MM.1S (cell line): ENCODE results near the gene CD276.

Experiments
- DNase-seq: peaks from one replicate; pipeline ENCODE4 v3.0.0-alpha.2; 2015
- H2AFZ ChIP-seq: fragments of 300-600 bp; sonication (generic); 2 replicates; pipeline ENCODE4 v1.6.0; 2016; ENCODE audit warnings: antibody characterized with exemption, low read length
- H3F3A ChIP-seq: fragments of 300-600 bp; sonication (generic); 2 replicates; pipeline ENCODE4 v1.6.1; 2016; ENCODE audit warnings: mild to moderate bottlenecking, antibody characterized with exemption, low read length, moderate library complexity, mixed read lengths; ENCODE audit not compliant: insufficient read depth
- H3K27ac ChIP-seq: fragments of 300-600 bp; sonication (generic); 2 replicates; pipeline ENCODE4 v1.5.1; 2016; ENCODE audit warnings: mild to moderate bottlenecking, low read length
- H3K27me3 ChIP-seq: fragments of 300-600 bp; sonication (generic); replicated peaks from 2 replicates; pipeline ENCODE4 v1.6.0; 2016; ENCODE audit warnings: low read length; ENCODE audit not compliant: insufficient read depth
- H3K36me3 ChIP-seq: fragments of 300-600 bp; sonication (generic); replicated peaks from 2 replicates; pipeline ENCODE4 v1.6.1; 2016; ENCODE audit warnings: mild to moderate bottlenecking, low read length, mixed read lengths; ENCODE audit not compliant: insufficient read depth
- H3K4me1 ChIP-seq: fragments of 300-600 bp; sonication (generic); 2 replicates; pipeline ENCODE4 v1.6.1; 2016; ENCODE audit warnings: low read length, mixed read lengths
- H3K4me2 ChIP-seq: fragments of 300-600 bp; sonication (generic); 2 replicates; pipeline ENCODE4 v1.6.0; 2016; ENCODE audit warnings: low read depth, low read length
- H3K4me3 ChIP-seq: fragments of 300-600 bp; sonication (generic); 2 replicates; pipeline ENCODE4 v1.5.1; 2016; ENCODE audit warnings: low read length, mixed read lengths
- H3K79me2 ChIP-seq: fragments of 300-600 bp; sonication (generic); 2 replicates; pipeline ENCODE4 v1.6.1; 2016; ENCODE audit warnings: mixed run types, low read length, mixed read lengths
- H3K9ac ChIP-seq: fragments of 300-600 bp; sonication (generic); 2 replicates; pipeline ENCODE4 v1.6.1; 2016; ENCODE audit warnings: low read length, mixed read lengths
- H3K9me2 ChIP-seq: fragments of 300-600 bp; sonication (generic); replicated peaks from 2 replicates; pipeline ENCODE4 v1.6.1; 2016; ENCODE audit warnings: mild to moderate bottlenecking, low read length, mixed read lengths; ENCODE audit not compliant: insufficient read depth
- H3K9me3 ChIP-seq: fragments of 300-600 bp; sonication (generic); replicated peaks from 2 replicates; pipeline ENCODE4 v1.6.1; 2016; ENCODE audit warnings: mild to moderate bottlenecking, low read length, mixed read lengths; ENCODE audit not compliant: insufficient read depth
- H4K20me1 ChIP-seq: fragments of 300-600 bp; sonication (generic); 2 replicates; pipeline ENCODE4 v1.6.1; 2016; ENCODE audit warnings: mild to moderate bottlenecking, low read length, moderate library complexity, mixed read lengths; ENCODE audit not compliant: insufficient read depth
- CTCF ChIP-seq: fragments of 300-600 bp; sonication (generic); IDR thresholded peaks from 2 replicates; pipeline ENCODE4 v1.5.1; 2016; ENCODE audit warnings: antibody characterized with exemption, low read length, mixed read lengths
- EZH2 ChIP-seq: fragments of 300-600 bp; sonication (generic); optimal IDR thresholded peaks from 2 replicates; pipeline ENCODE3; 2017; ENCODE audit warnings: low read depth, mild to moderate bottlenecking, antibody characterized with exemption, low read length, mixed read lengths
- EZH2phosphoT487 ChIP-seq: fragments of 300-600 bp; sonication (generic); IDR thresholded peaks from 2 replicates; pipeline ENCODE4 v1.6.1; 2018; ENCODE audit warnings: antibody characterized with exemption, low read length

The CD276 gene

GRCh38 chr15:73677733-73678132, 6.5 kb upstream of the CD276 start:
- H3K4me2 ChIP-seq = no peak overlapping the region
- TF ChIP-seq EZH2phosphoT487 (no peak), EZH2 (no peak)
- no peaks in the 10 kb centered on the region for H3K9me2 ChIP-seq
- H3K4me1 ChIP-seq = no peaks in the 10 kb centered on the region
- DNase-seq = no peak
- no peaks in the 10 kb centered on the region for H4K20me1 ChIP-seq
- H3F3A ChIP-seq = no peaks in the 10 kb centered on the region
- H3K27me3 ChIP-seq = no peaks in the 10 kb centered on the region
- H3K79me2 ChIP-seq = no peaks in the 10 kb centered on the region
- H3K27ac ChIP-seq = no peak overlapping the region
- H3K36me3 ChIP-seq = no peaks in the 10 kb centered on the region
- H3K9ac ChIP-seq = no peak overlapping the region
- no peak overlapping the region for H2AFZ ChIP-seq
- H3K4me3 ChIP-seq = no peak overlapping the region
- no peaks in the 10 kb centered on the region for H3K9me3 ChIP-seq

GRCh38 chr15:73678498-73678897, 5.7 kb upstream of the CD276 start:
- H3K79me2 ChIP-seq = no peaks in the 10 kb centered on the region
- peaks cover 4% of the 10 kb centered on the region for H3F3A ChIP-seq
- DNase-seq = no peak
- H3K27ac ChIP-seq = no peak overlapping the region
- no peak overlapping the region for H2AFZ ChIP-seq
- no peak overlapping the region for H3K9ac ChIP-seq
- H3K4me1 ChIP-seq = no peaks in the 10 kb centered on the region
- H3K9me2 ChIP-seq = no peaks in the 10 kb centered on the region
- H3K9me3 ChIP-seq = no peaks in the 10 kb centered on the region
- H3K36me3 ChIP-seq = no peaks in the 10 kb centered on the region
- H3K4me2 ChIP-seq = no peak overlapping the region
- H3K27me3 ChIP-seq = no peaks in the 10 kb centered on the region
- H4K20me1 ChIP-seq = no peaks in the 10 kb centered on the region
- no peak overlapping the region for H3K4me3 ChIP-seq
- TF ChIP-seq CTCF (no peak), EZH2 (no peak), EZH2phosphoT487 (no peak)

GRCh38 chr15:73679180-73679579, 5.0 kb upstream of the CD276 start:
- H3K27me3 ChIP-seq = no peaks in the 10 kb centered on the region
- H3K9ac ChIP-seq = no peak overlapping the region
- DNase-seq = no peak
- H4K20me1 ChIP-seq = no peaks in the 10 kb centered on the region
- H3K4me3 ChIP-seq = no peak overlapping the region
- H3K36me3 ChIP-seq = no peaks in the 10 kb centered on the region
- H3K4me1 ChIP-seq = no peaks in the 10 kb centered on the region
- H3K9me3 ChIP-seq = no peaks in the 10 kb centered on the region
- H2AFZ ChIP-seq = no peak overlapping the region
- H3K27ac ChIP-seq = no peak overlapping the region
- H3K4me2 ChIP-seq = no peak overlapping the region
- no peaks in the 10 kb centered on the region for H3K9me2 ChIP-seq
- TF ChIP-seq EZH2 (no peak), EZH2phosphoT487 (no peak), CTCF (no peak)
- H3K79me2 ChIP-seq = no peaks in the 10 kb centered on the region
- H3F3A ChIP-seq = peaks cover 7% of the 10 kb centered on the region

DNA sequence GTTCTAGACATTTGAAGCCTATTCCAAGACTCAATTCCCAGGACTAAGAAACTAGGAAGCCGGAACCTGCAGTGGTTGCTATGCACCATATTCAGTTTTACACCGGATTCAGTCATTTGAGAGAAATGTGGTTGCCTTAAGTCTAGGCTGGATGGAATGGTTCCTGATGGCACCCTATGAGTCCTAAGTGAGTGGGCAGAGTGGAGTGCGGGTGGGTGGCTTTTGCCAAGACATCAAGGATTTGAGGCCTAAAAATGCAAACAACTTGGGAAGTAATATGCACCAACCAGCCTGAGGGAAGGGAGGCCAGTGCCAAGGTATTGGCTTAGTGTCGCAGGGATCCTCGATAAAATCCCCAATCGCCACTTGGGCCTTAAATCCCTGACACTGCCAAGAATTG, 4.2 kb upstream of the CD276 start:
- Histone ChIP-seq H3K27ac (no peak overlapping the region), H3K4me3 (no peak overlapping the region), H3F3A (peaks cover 11% of the 10 kb centered on the region), H3K9ac (no peak overlapping the region), H3K27me3 (no peaks in the 10 kb centered on the region), H3K79me2 (peaks cover 5% of the 10 kb centered on the region; the same call in 1 of the 2 replicates), H3K9me2 (no peaks in the 10 kb centered on the region), H4K20me1 (no peaks in the 10 kb centered on the region), H2AFZ (no peak overlapping the region), H3K36me3 (no peaks in the 10 kb centered on the region), H3K9me3 (no peaks in the 10 kb centered on the region), H3K4me1 (no peaks in the 10 kb centered on the region), H3K4me2 (no peak overlapping the region)
- no peak for DNase-seq
- TF ChIP-seq CTCF (no peak), EZH2phosphoT487 (no peak), EZH2 (no peak)
